Right atrium auricular region (tissue), 2 donors: ENCODE results near the gene TEDC2. TPM values are rescaled to one million over a fixed set of nuclear protein-coding genes. Genes with fewer than 3 reads are reported as not detected.
A peak's percentile ranks its signal among the peaks of the same experiment; 100 is the strongest.

Source experiments
- DNase-seq: peaks from one replicate; pipeline ENCODE4 v3.0.0-alpha.2; 2019; ENCODE audit warnings: low spot score
- H3K27ac ChIP-seq, 2 donors: fragments of 200-600 bp; sonication (generic); 1 replicate in 1 of 2; 2 replicates in 1 of 2; pipeline ENCODE4 v1.5.1; 2016 to 2019
- H3K27me3 ChIP-seq, 2 donors: fragments of 200-600 bp; sonication (generic); one replicate each; pipeline versions ENCODE4 v1.5.1 to v1.6.0; 2017 to 2019
- H3K36me3 ChIP-seq: fragments of 200-600 bp; sonication (generic); one replicate; pipeline ENCODE4 v1.5.1; 2016
- H3K4me1 ChIP-seq, 2 donors: fragments of 200-600 bp; sonication (generic); one replicate each; pipeline versions ENCODE4 v1.5.1 to v1.6.0; 2017 to 2019
- H3K4me3 ChIP-seq, 2 donors: fragments of 200-600 bp; sonication (generic); 1 replicate in 1 of 2; 2 replicates in 1 of 2; pipeline ENCODE4 v1.5.1; 2017 to 2019; ENCODE audit warnings: mild to moderate bottlenecking in 1 of 2, moderate library complexity in 1 of 2
- H3K9me3 ChIP-seq, 2 donors: fragments of 200-600 bp; sonication (generic); one replicate each; pipeline ENCODE4 v1.5.1; 2019
- total RNA-seq, 2 donors: library from RNA; depleted of rRNA; stranded (reverse); fragments of >200 nt; gene quantifications; one replicate each; pipeline ENCODE4 v1.1.0, GENCODE V29; 2016
- TF ChIP-seq, protein P1 (sequence below), 2 donors: fragments of 200-600 bp; sonication (generic); IDR thresholded peaks; one replicate each; pipeline ENCODE4 v1.5.1; 2019; ENCODE audit warnings: antibody characterized with exemption in 2 of 2

Gene TEDC2
- total RNA-seq, 2 donors from 2014 or later, result 0.63 to 4.1 TPM

DNA sequence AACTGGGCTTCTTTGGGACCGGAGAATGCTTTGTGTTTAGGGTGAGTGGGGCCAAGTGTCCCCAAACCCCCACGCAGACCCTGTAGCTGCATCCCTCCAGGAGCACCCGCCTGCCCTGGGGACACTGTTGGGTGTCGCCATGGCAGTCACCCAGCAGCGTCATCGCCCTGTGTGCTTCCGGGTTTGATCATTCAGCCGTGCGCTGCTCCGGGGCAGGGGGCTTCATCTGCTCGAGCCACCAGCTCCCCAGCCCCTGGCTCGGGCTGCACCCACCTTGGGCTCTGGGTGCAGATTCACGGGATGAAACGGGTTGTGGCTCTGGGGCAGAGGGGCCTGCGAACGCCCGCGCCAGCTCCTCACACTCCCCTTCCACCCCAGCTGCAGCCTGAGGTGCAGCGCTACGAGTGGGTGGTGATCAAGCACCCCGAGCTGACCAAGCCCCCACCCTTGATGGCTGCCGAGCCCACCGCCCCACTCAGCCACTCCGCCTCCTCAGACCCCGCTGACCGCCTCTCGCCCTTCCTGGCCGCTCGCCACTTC lies 40.1 kb downstream of the TEDC2 start:
- peaks cover 0 to 52% of the 10 kb centered on the region in 2 donors for H3K4me1 ChIP-seq
- H3K27ac ChIP-seq, result no peak overlapping the region
- H3K27me3 ChIP-seq, result no peaks in the 10 kb centered on the region
- no peak for DNase-seq
- no peaks in the 10 kb centered on the region for H3K9me3 ChIP-seq
- TF ChIP-seq, protein P1, sequence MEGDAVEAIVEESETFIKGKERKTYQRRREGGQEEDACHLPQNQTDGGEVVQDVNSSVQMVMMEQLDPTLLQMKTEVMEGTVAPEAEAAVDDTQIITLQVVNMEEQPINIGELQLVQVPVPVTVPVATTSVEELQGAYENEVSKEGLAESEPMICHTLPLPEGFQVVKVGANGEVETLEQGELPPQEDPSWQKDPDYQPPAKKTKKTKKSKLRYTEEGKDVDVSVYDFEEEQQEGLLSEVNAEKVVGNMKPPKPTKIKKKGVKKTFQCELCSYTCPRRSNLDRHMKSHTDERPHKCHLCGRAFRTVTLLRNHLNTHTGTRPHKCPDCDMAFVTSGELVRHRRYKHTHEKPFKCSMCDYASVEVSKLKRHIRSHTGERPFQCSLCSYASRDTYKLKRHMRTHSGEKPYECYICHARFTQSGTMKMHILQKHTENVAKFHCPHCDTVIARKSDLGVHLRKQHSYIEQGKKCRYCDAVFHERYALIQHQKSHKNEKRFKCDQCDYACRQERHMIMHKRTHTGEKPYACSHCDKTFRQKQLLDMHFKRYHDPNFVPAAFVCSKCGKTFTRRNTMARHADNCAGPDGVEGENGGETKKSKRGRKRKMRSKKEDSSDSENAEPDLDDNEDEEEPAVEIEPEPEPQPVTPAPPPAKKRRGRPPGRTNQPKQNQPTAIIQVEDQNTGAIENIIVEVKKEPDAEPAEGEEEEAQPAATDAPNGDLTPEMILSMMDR (IDR thresholded peaks at IDR 0.05), result no peak
- no peak overlapping the region for H3K4me3 ChIP-seq
- H3K36me3 ChIP-seq, result peaks cover 7% of the 10 kb centered on the region

DNA sequence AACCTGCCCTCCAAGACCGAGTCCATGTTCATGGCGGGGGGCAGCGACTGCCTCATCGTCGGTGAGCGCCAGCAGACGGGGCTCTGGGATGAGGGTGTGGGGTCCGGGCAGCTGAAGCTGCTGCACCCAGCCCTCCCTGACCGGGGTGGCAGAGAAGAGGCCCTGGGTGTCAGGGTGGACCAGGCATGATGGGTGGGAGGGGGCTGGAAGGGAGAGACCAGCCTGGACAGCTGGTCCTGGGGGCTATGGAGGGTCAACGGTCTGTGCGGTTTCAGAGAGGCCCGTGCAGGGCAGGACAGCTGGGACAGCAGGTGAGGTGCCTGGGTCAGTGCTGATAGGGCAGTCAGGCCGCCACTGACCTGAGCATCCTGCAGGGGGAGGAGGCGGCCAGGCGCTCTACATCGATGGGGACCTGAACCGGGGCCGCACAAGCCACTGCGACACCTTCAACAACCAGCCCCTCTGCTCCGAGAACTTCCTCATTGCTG lies 40.6 kb downstream of the TEDC2 start:
- H3K36me3 ChIP-seq, result peaks cover 7% of the 10 kb centered on the region
- TF ChIP-seq, protein P1 (IDR thresholded peaks at IDR 0.05), result no peak
- no peak overlapping the region for H3K4me3 ChIP-seq
- no peaks in the 10 kb centered on the region for H3K9me3 ChIP-seq
- no peaks in the 10 kb centered on the region for H3K27me3 ChIP-seq
- DNase-seq, result no peak
- no peak overlapping the region for H3K27ac ChIP-seq
- peaks cover 0 to 54% of the 10 kb centered on the region in 2 donors for H3K4me1 ChIP-seq

DNA sequence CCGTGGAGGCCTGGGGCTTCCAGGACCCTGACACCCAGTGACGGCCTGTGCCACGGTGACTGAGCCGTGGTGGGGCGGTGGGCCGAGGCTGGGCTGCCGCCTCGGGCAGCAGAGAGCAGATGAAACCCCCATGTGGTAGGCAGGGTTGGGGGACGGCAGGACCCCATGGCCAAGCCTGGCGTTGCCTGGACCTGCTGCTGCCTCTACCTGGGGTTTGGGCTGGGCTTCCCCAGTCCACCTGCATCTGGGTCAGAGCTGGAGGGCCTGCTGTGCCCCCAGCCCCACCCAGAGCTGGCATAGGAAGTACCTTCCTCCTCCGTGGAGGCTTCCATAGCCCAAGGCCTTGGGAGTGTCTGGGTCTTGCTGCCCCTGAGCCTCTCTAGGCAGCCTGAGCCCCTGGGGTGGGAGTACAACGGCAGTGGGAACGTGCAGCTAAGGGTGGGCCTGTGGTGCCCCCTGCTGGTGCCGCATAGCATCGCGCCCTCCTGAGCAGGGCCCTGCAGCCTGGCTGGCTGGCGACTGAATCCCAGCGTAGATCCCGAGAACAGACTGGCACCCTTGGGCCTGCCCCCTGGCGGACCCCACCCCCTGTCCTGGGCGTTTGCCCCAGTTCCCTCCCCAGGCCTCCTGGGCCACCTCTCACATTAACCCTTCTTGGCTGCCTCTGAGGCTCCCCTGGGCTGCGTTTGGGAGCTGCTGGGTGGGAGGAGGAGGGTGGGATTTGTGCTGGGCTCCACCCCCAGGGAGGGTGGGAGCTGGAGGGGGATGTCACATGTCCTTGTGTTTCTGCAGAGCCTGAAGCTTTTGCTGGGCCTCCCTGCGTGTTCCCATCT lies 41.2 kb downstream of the TEDC2 start:
- H3K27ac ChIP-seq, result peak overlapping the region; percentile 44 to 63
- no peaks in the 10 kb centered on the region for H3K27me3 ChIP-seq
- DNase-seq, result peak; percentile 85
- TF ChIP-seq, protein P1 (IDR thresholded peaks at IDR 0.05), result peak; percentile 92 to 100
- H3K4me1 ChIP-seq, result peaks cover 0 to 59% of the 10 kb centered on the region in 2 donors
- peak overlapping the region in 1 of 2 donors; percentile 32 for H3K4me3 ChIP-seq
- no peaks in the 10 kb centered on the region for H3K9me3 ChIP-seq
- peaks cover 6% of the 10 kb centered on the region for H3K36me3 ChIP-seq

DNA sequence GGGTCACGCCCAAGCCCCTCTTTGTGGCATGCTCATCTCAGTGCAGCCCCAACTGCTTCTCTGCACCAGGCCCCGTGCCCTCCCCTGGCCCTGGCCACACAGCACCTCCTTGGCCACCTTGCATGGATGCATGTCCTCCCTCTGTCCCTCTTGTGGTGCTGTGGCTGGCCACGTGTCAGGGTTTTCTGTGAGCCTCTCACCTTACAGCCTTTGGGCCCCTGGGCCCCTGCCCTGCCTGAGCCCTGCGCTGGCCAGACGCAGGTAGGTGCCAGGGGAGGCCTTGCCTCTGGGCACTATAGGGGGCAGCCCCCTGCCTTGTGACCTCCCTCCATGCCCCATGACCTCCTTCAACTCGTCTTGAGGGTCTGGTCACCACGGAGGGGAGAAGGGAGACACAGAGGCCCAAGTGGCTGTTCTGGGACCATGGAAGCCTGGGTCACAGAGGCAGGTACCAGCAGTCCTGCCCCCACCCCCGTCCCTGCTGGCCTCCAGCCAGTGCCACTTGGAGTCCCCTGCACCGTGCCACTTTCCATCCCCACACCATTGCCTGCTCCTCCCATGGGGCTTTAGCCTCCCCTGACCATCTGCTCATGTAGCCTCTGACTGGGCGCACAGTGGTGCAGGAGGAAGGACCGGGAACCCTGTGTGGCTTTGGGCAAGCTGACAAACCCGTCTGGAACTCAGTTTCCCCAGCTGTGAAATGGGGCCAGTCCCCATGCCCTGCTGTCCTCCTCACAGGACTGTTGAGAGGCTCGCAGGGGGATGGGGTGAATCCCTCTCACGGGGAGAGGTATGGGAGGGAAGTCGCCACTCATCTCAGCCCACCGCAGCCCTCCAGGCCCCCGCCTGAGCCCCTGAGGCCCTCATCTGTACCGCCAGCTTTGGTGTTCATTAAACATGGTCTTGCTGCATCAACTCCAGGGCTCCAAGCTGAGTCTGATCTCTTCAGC lies 42.3 kb downstream of the TEDC2 start:
- no peaks in the 10 kb centered on the region for H3K36me3 ChIP-seq
- H3K4me1 ChIP-seq, result peaks cover 0 to 54% of the 10 kb centered on the region in 2 donors
- DNase-seq, result no peak
- H3K27ac ChIP-seq, result peak overlapping the region; percentile 11 to 63
- H3K9me3 ChIP-seq, result no peaks in the 10 kb centered on the region
- no peaks in the 10 kb centered on the region for H3K27me3 ChIP-seq
- no peak overlapping the region for H3K4me3 ChIP-seq
- TF ChIP-seq, protein P1 (IDR thresholded peaks at IDR 0.05), result no peak

DNA sequence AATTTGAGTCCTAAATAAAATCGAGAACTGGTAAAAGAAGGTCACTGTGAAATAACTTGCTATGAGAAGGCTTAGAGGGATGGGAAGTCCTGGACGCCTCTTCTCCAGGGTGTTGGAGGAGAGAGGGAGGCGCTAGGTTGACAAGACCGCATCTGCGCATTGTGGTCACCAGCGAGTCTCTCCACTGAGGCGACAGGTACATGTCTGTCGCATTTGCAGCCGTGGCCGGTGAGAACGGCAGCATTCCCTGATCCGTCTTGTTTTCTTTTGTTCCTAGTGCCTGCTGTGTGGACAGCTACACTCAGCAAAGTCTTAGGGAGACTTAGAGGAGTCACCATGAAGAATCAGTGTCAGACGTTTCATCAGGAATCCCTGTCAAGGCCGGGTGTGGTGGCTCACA lies 45.8 kb downstream of the TEDC2 start:
- no peak for DNase-seq
- Histone ChIP-seq H3K36me3 (no peaks in the 10 kb centered on the region), H3K27ac (peak overlapping the region; percentile 6 to 59), H3K9me3 (no peaks in the 10 kb centered on the region), H3K27me3 (no peaks in the 10 kb centered on the region), H3K4me1 (peaks cover 0 to 31% of the 10 kb centered on the region in 2 donors), H3K4me3 (no peak overlapping the region)
- TF ChIP-seq, protein P1 (IDR thresholded peaks at IDR 0.05), result no peak
